H9 (cell line): Measurements from ENCODE around the gene LITAF. TPM values are rescaled to one million over a fixed set of nuclear protein-coding genes. Genes with fewer than 3 reads are reported as not detected.

Source experiments
- DNase-seq: peaks from one replicate; pipeline ENCODE4 v3.0.0-alpha.2; 2017
- H2AFZ ChIP-seq: one replicate; pipeline ENCODE4 v1.6.1; 2013; ENCODE audit warnings: mild to moderate bottlenecking, low read length, control low read depth, moderate library complexity
- H2AK5ac ChIP-seq: 2 replicates; pipeline ENCODE4 v1.6.1; 2013; ENCODE audit warnings: low read length, control low read depth, mixed read lengths; ENCODE audit not compliant: insufficient read length
- H2BK120ac ChIP-seq: one replicate; pipeline ENCODE4 v1.6.1; 2013; ENCODE audit warnings: low read depth, mild to moderate bottlenecking, low read length, control low read depth, inconsistent platforms; ENCODE audit not compliant: poor library complexity, severe bottlenecking
- H2BK12ac ChIP-seq: 2 replicates; pipeline ENCODE4 v1.6.1; 2013; ENCODE audit warnings: low read length, control low read depth, mixed read lengths, low read depth; ENCODE audit not compliant: insufficient read length
- H2BK15ac ChIP-seq: 2 replicates; pipeline ENCODE4 v1.6.1; 2013; ENCODE audit warnings: low read depth, low read length, control low read depth
- H2BK20ac ChIP-seq: one replicate; pipeline ENCODE4 v1.6.1; 2013; ENCODE audit warnings: low read depth, mild to moderate bottlenecking, low read length, control low read depth, inconsistent platforms; ENCODE audit not compliant: poor library complexity, severe bottlenecking
- H2BK5ac ChIP-seq: 2 replicates; pipeline ENCODE4 v1.6.1; 2013; ENCODE audit warnings: low read length, control low read depth, mixed read lengths; ENCODE audit not compliant: insufficient read length
- H3K14ac ChIP-seq: 2 replicates; pipeline ENCODE4 v1.6.1; 2013; ENCODE audit warnings: low read length, control low read depth; ENCODE audit not compliant: insufficient read depth
- H3K18ac ChIP-seq: 2 replicates; pipeline ENCODE4 v1.6.1; 2013; ENCODE audit warnings: low read depth, mild to moderate bottlenecking, mixed read lengths, low read length, control low read depth; ENCODE audit not compliant: insufficient read length
- H3K23ac ChIP-seq: 2 replicates; pipeline ENCODE4 v1.6.1; 2013; ENCODE audit warnings: low read length, control low read depth, mixed read lengths, low read depth; ENCODE audit not compliant: insufficient read length
- H3K23me2 ChIP-seq: 2 replicates; pipeline ENCODE4 v1.6.1; 2013; ENCODE audit warnings: low read depth, mild to moderate bottlenecking, mixed read lengths, low read length, control low read depth; ENCODE audit not compliant: insufficient read length, poor library complexity, severe bottlenecking
- H3K27ac ChIP-seq: 2 replicates; pipeline ENCODE4 v1.5.1; 2013; ENCODE audit warnings: low read length, control low read depth, mixed read lengths, low read depth; ENCODE audit not compliant: insufficient read length
- H3K27me3 ChIP-seq: 2 replicates; pipeline ENCODE4 v1.6.1; 2013; ENCODE audit warnings: low read length, control low read depth, inconsistent platforms; ENCODE audit not compliant: insufficient read depth
- H3K4ac ChIP-seq: 2 replicates; pipeline ENCODE4 v1.6.1; 2013; ENCODE audit warnings: low read depth, mild to moderate bottlenecking, control low read depth, inconsistent platforms, low read length, moderate library complexity
- H3K4me1 ChIP-seq: 2 replicates; pipeline ENCODE4 v1.6.1; 2013; ENCODE audit warnings: low read length, control low read depth, inconsistent platforms; ENCODE audit not compliant: insufficient read depth
- H3K4me2 ChIP-seq: 2 replicates; pipeline ENCODE4 v1.6.1; 2013; ENCODE audit warnings: low read length, control low read depth, mixed read lengths; ENCODE audit not compliant: insufficient read length, insufficient read depth
- H3K56ac ChIP-seq: 2 replicates; pipeline ENCODE4 v1.6.1; 2013; ENCODE audit warnings: low read depth, mild to moderate bottlenecking, mixed read lengths, low read length, control low read depth; ENCODE audit not compliant: insufficient read length
- H3K79me1 ChIP-seq: 2 replicates; pipeline ENCODE4 v1.6.1; 2013; ENCODE audit warnings: low read depth, mild to moderate bottlenecking, moderate library complexity, low read length, control low read depth, inconsistent platforms; ENCODE audit not compliant: insufficient read depth, poor library complexity, severe bottlenecking
- H3K79me2 ChIP-seq: 2 replicates; pipeline ENCODE4 v1.6.1; 2013; ENCODE audit warnings: low read length, control low read depth, inconsistent platforms; ENCODE audit not compliant: insufficient read depth
- H3K9ac ChIP-seq: 2 replicates; pipeline ENCODE4 v1.6.1; 2013; ENCODE audit warnings: low read length, control low read depth, mixed read lengths; ENCODE audit not compliant: insufficient read length; ENCODE audit errors: extremely low read depth
- H3K9me3 ChIP-seq: one replicate; pipeline ENCODE4 v1.6.1; 2013; ENCODE audit warnings: low read depth, low read length, inconsistent platforms; ENCODE audit not compliant: control insufficient read depth
- H3T11ph ChIP-seq: one replicate; pipeline ENCODE4 v1.6.1; 2013; ENCODE audit warnings: mild to moderate bottlenecking, low read length, control low read depth, inconsistent platforms
- H4K20me1 ChIP-seq: one replicate; pipeline ENCODE4 v1.6.1; 2013; ENCODE audit not compliant: control insufficient read depth, insufficient read length, insufficient read depth
- H4K5ac ChIP-seq: 2 replicates; pipeline ENCODE4 v1.6.1; 2013; ENCODE audit warnings: low read depth, mild to moderate bottlenecking, mixed read lengths, low read length, control low read depth; ENCODE audit not compliant: insufficient read length
- H4K8ac ChIP-seq: replicated peaks from 2 replicates; pipeline ENCODE4 v1.6.1; 2013; ENCODE audit warnings: low read length, control low read depth, mixed read lengths, low read depth; ENCODE audit not compliant: insufficient read length
- H4K91ac ChIP-seq: 2 replicates; pipeline ENCODE4 v1.6.1; 2013; ENCODE audit warnings: low read depth, mild to moderate bottlenecking, moderate library complexity, mixed read lengths, low read length, control low read depth; ENCODE audit not compliant: insufficient read length
- H3K27ac Mint-ChIP-seq, 3 experiments: 2 replicates in 2 of 3; 3 replicates in 1 of 3; pipeline ENCODE4 v1.8.0; 2020 to 2021; ENCODE audit warnings: mixed read lengths in 3 of 3, mild to moderate bottlenecking in 1 of 3, moderate library complexity in 1 of 3
- H3K27me3 Mint-ChIP-seq: 2 replicates; pipeline ENCODE4 v1.8.0; 2021; ENCODE audit warnings: low read depth, mild to moderate bottlenecking, moderate library complexity, mixed read lengths
- H3K36me3 Mint-ChIP-seq, 3 experiments: 2 replicates in 2 of 3; 3 replicates in 1 of 3; pipeline ENCODE4 v1.8.0; 2020 to 2021; ENCODE audit warnings: low read depth in 3 of 3, mixed read lengths in 3 of 3; ENCODE audit not compliant: insufficient read depth in 1 of 3
- H3K4me1 Mint-ChIP-seq, 2 experiments: 2 replicates each; pipeline ENCODE4 v1.8.0; 2020; ENCODE audit warnings: mixed read lengths in 2 of 2
- H3K4me3 Mint-ChIP-seq, 2 experiments: 2 replicates in 1 of 2; 3 replicates in 1 of 2; pipeline ENCODE4 v1.8.0; 2020 to 2021; ENCODE audit warnings: mild to moderate bottlenecking in 2 of 2, mixed read lengths in 2 of 2, moderate library complexity in 1 of 2
- H3K9me3 Mint-ChIP-seq, 2 experiments: 2 replicates in 1 of 2; 3 replicates in 1 of 2; pipeline ENCODE4 v1.8.0; 2020; ENCODE audit warnings: mild to moderate bottlenecking in 2 of 2, mixed read lengths in 2 of 2, moderate library complexity in 1 of 2
- CTCF ChIP-seq: fragments of 200-600 bp; sonication (generic); conservative IDR thresholded peaks from 3 replicates; pipeline ENCODE4 v1.8.0; 2021; ENCODE audit warnings: antibody characterized with exemption, mild to moderate bottlenecking
- WGBS: extraction: QIAGEN DNeasy Blood & Tissue Kit; methylation state at CpG from one replicate; pipeline ENCODE4 v1.1.7; 2013; ENCODE audit warnings: missing lambda C conversion rate, low lambda C conversion rate, mixed read lengths; ENCODE audit not compliant: insufficient read length; ENCODE audit errors: extremely low coverage; 5-methylcytosine and 5-hydroxymethylcytosine counted together
- total RNA-seq: library from RNA; stranded (reverse); gene quantifications from 2 replicates; pipeline ENCODE4 v1.2.1, GENCODE V29; 2021

The LITAF gene
- total RNA-seq, 1 experiment from 2014 or later: 249 TPM

GRCh38 chr16:11566398-11566797, 20.3 kb downstream of the LITAF start:
- Mint-ChIP-seq H3K4me3 (no peak overlapping the region), H3K27me3 (no peaks in the 10 kb centered on the region), H3K9me3 (no peaks in the 10 kb centered on the region), H3K27ac (peak overlapping the region; percentile 27 to 86 (median 69); a peak in 5 of 7 replicates), H3K4me1 (peaks cover 43 to 50% of the 10 kb centered on the region in 2 experiments), H3K36me3 (peaks cover 0 to 44% (median 37%) of the 10 kb centered on the region in 3 experiments; a peak in 5 of 7 replicates)
- Histone ChIP-seq H3K56ac (no peak overlapping the region), H3K27ac (no peak overlapping the region), H3K27me3 (no peaks in the 10 kb centered on the region), H4K91ac (no peak overlapping the region), H2BK5ac (no peak overlapping the region), H2BK15ac (no peak overlapping the region), H3K23ac (no peak overlapping the region), H3K79me1 (no peaks in the 10 kb centered on the region), H2BK12ac (no peak overlapping the region), H4K8ac (no peak overlapping the region), H3K79me2 (no peaks in the 10 kb centered on the region), H3K23me2 (no peaks in the 10 kb centered on the region), H3K14ac (no peak overlapping the region), H3K4me1 (peaks cover 4% of the 10 kb centered on the region; the same call in 1 of the 2 replicates), H3K4ac (no peak overlapping the region), H2AFZ (no peak overlapping the region), H3K4me2 (no peak overlapping the region), H3K9me3 (no peaks in the 10 kb centered on the region), H2BK20ac (no peak overlapping the region), H3T11ph (no peak overlapping the region), H2BK120ac (no peak overlapping the region), H3K9ac (no peak overlapping the region), H3K18ac (no peak overlapping the region), H4K5ac (no peak overlapping the region), H4K20me1 (no peaks in the 10 kb centered on the region), H2AK5ac (no peak overlapping the region)
- no peak for TF ChIP-seq CTCF
- WGBS: no CpG with 5 or more reads among the region's 9 CpGs
- DNase-seq: no peak
